GM12878 (cell line): ENCODE results near the gene PSME3IP1. TPM values are rescaled to one million over a fixed set of nuclear protein-coding genes. Genes with fewer than 3 reads are reported as not detected.
A peak's percentile ranks its signal among the peaks of the same experiment; 100 is the strongest.

Source experiments
- ATAC-seq: fragments of 200-7000 bp; cut with Tn5 transposase; 3 replicates; pipeline ENCODE4 v1.9.1; 2020; ENCODE audit warnings: mild to moderate bottlenecking, moderate library complexity
- BruUV-seq: library from RNA; stranded (reverse); fragments of 400-500 nt; replicated peaks from 2 replicates; lab custom pipeline; 2021; lab: Mats Ljungman, UMichigan
- CTCF ChIA-PET: fragments of 300-600 bp; sonication (Branson Sonifier 250); formaldehyde crosslinking; extraction: SDS; loops from one replicate; lab custom pipeline; 2021; ENCODE audit warnings: inconsistent platforms; lab: Yijun Ruan, JAX
- POLR2A ChIA-PET: fragments of 350-600 bp; formaldehyde crosslinking; extraction: SDS; loops from one replicate; lab custom pipeline; 2021; ENCODE audit warnings: inconsistent platforms; lab: Charles Lee
- RAD21 ChIA-PET: fragments of 300-600 bp; sonication (Branson Sonifier 250); formaldehyde crosslinking; loops from one replicate; lab custom pipeline; 2023; ENCODE audit warnings: antibody characterized with exemption; ENCODE audit not compliant: unreplicated experiment; lab: Charles Lee
- SMC1A ChIA-PET: fragments of 300-600 bp; sonication (Branson Sonifier 250); formaldehyde crosslinking; loops from one replicate; lab custom pipeline; 2023; ENCODE audit not compliant: unreplicated experiment, uncharacterized antibody; lab: Charles Lee
- DNase-seq: peaks from one replicate; pipeline ENCODE4 v3.0.0-alpha.2; 2011; ENCODE audit warnings: low read depth, low spot score
- FAIRE-seq: peaks from 3 replicates; lab custom pipeline; 2011; peaks lifted over from hg19 to GRCh38; lab: Jason Lieb, UNC
- H2AFZ ChIP-seq: 2 replicates; pipeline ENCODE4 v1.6.0; 2011; ENCODE audit warnings: low read depth, low read length, control low read depth; ENCODE audit not compliant: control insufficient read depth
- H3K27ac ChIP-seq: 2 replicates; pipeline ENCODE4 v1.5.1; 2011; ENCODE audit warnings: control low read depth; ENCODE audit not compliant: control insufficient read depth, insufficient read depth
- H3K27me3 ChIP-seq, 2 experiments: replicated peaks in 1 of 2; 2 replicates each; pipeline versions ENCODE4 v1.6.0 to v1.6.1; 2011; ENCODE audit warnings: low read length in 1 of 2; ENCODE audit not compliant: control insufficient read depth in 2 of 2, insufficient read depth in 2 of 2
- H3K36me3 ChIP-seq, 2 experiments: 2 replicates each; pipeline ENCODE4 v1.5.1; 2011; ENCODE audit warnings: low read length in 1 of 2; ENCODE audit not compliant: control insufficient read depth in 2 of 2, insufficient read depth in 2 of 2
- H3K4me1 ChIP-seq: 2 replicates; pipeline ENCODE4 v1.6.1; 2011; ENCODE audit warnings: mild to moderate bottlenecking, low read length, moderate library complexity, mixed read lengths; ENCODE audit not compliant: control insufficient read depth, insufficient read depth
- H3K4me2 ChIP-seq: 2 replicates; pipeline ENCODE4 v1.6.0; 2011; ENCODE audit warnings: control low read depth; ENCODE audit not compliant: control insufficient read depth, insufficient read depth
- H3K4me3 ChIP-seq: fragments of 200-600 bp; sonication (generic); 2 replicates; pipeline ENCODE4 v1.5.1; 2016
- H3K79me2 ChIP-seq: 2 replicates; pipeline ENCODE4 v1.6.0; 2011; ENCODE audit warnings: low read length; ENCODE audit not compliant: control insufficient read depth, insufficient read depth
- H3K9ac ChIP-seq: 2 replicates; pipeline ENCODE4 v1.8.0; 2011; ENCODE audit warnings: low read length, control low read depth, mixed read lengths; ENCODE audit not compliant: control insufficient read depth, insufficient read depth
- H3K9me3 ChIP-seq: replicated peaks from 3 replicates; pipeline ENCODE4 v1.5.1; 2011; ENCODE audit warnings: mild to moderate bottlenecking, low read length; ENCODE audit not compliant: control insufficient read depth, insufficient read depth
- H4K20me1 ChIP-seq: 2 replicates; pipeline ENCODE4 v1.6.0; 2011; ENCODE audit not compliant: control insufficient read depth, insufficient read depth
- POLR2AphosphoS2 ChIP-seq: IDR thresholded peaks from 2 replicates; pipeline ENCODE4 v1.6.1; 2011; ENCODE audit warnings: low read depth, mild to moderate bottlenecking, low read length, improper control_type of control experiment, moderate library complexity
- RAD21 ChIP-seq: IDR thresholded peaks from 2 replicates; pipeline ENCODE4 v1.6.1; 2011; ENCODE audit warnings: mild to moderate bottlenecking, low read depth, low read length, moderate library complexity; ENCODE audit not compliant: insufficient read depth
- WGBS: methylation state at CpG from one replicate; pipeline ENCODE4 v1.1.6; 2016; ENCODE audit warnings: low lambda C conversion rate; ENCODE audit not compliant: insufficient replicate concordance, insufficient coverage; ENCODE audit errors: missing lambda C conversion rate; 5-methylcytosine and 5-hydroxymethylcytosine counted together
- in situ Hi-C: fragments of 300-500 bp; cut with MboI; formaldehyde crosslinking; loops from 9 replicates; pipeline ENCODE4 v1.14.3; 2018; ENCODE audit warnings: mixed read lengths
- intact Hi-C: fragments of 100-400 bp; cut with micrococcal nuclease; formaldehyde crosslinking; loops from one replicate; pipeline ENCODE4 v1.14.2; 2022; ENCODE audit not compliant: unreplicated experiment
- polyA plus RNA-seq, 11 experiments: library from polyadenylated mRNA; depleted of rRNA in 4 of 11; unstranded in 6 of 11; stranded (reverse) in 5 of 11; fragments of >200 nt; fragmentation: Nextera tagmentation in 4 of 11; fragmentation: Illumina TruSeq in 1 of 11; extraction: Ambion mirVana in 4 of 11; extraction: Trizol in 1 of 11; gene quantifications; 1 replicate in 1 of 11; 2 replicates in 10 of 11; pipeline versions ENCODE4 v1.2.1 to v1.2.3, GENCODE V29; 2011 to 2016; ENCODE audit warnings: inconsistent platforms in 2 of 11, missing spikeins in 2 of 11, low read depth in 1 of 11
- total RNA-seq, 4 experiments: library from RNA; depleted of rRNA in 3 of 4; stranded (reverse); fragments of >200 nt in 3 of 4; fragmentation: Illumina TruSeq in 1 of 4; extraction: Trizol in 1 of 4; gene quantifications; 2 replicates each; pipeline versions ENCODE4 v1.2.1 to v1.2.3, GENCODE V29; 2013 to 2021
- TF ChIP-seq, protein P1 (sequence below): fragments of 450-650 bp; IDR thresholded peaks from 2 replicates; pipeline ENCODE4 v1.6.1; 2017; ENCODE audit warnings: mild to moderate bottlenecking, low read depth, inconsistent platforms; ENCODE audit not compliant: poor library complexity, severe bottlenecking

The PSME3IP1 gene
- total and polyA plus RNA-seq, 10 of the 15 experiments (the other 5 are each of a cell fraction or from before 2014, with no cell fraction given) = 67.9 to 174 (median 111) TPM

DNA sequence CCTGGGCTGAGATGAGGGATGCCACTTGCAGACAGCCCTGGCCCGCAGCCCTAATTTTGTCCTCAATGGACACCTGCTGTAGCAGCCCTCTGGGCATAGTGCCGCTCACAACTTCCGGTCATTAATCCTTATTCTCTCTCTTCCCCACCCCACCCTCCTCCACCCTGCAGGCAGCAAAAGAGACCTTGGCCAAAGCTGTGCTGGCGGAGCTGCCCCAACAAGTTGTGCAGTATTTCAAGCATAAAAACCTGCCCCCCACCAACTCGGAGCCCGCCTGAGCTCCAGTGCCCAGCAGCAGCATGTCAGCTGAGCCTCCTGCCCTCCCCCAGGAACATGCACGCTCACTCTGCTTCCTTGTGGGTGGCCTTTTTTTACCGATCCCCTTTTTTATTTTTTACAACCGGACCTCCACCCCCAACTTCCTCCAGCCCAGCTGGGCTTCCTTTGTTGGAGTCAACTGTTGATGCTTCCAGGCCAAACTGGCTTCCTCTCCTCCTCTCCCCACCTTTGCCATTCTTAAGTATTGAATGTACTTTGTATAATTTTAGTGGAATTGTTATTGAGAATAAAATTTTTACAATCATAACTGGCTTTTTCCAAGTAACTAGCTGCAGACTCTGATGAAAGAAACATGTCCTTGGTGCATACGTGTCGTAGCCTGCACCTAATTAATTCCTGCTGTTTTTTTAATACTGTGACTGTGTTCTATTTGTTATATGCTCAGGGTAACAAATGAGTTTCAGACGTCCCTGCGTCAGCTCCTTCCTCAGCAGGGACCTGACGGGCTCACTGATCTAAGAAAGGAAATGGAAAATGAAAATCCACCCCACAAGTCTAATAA lies 38.2 kb downstream of the PSME3IP1 start:
- no peaks in the 10 kb centered on the region for H3K9me3 ChIP-seq
- no peak overlapping the region for H2AFZ ChIP-seq
- H3K27ac ChIP-seq = no peak overlapping the region; the same call in 1 of the 2 replicates
- intact Hi-C loops (no loop called here), in situ Hi-C loops (no loop called here)
- CTCF ChIA-PET = interaction anchor here (0.9 to 1.2 kb wide), 2 partner anchors 54 to 55 kb away, joined by 3 to 5 read pairs; partner anchors contain the start of gene CPNE2
- FAIRE-seq (no peak), ATAC-seq (no peak), DNase-seq (no peak)
- POLR2A ChIA-PET = interaction anchor here (0.6 to 1.4 kb wide), 2 partner anchors 20 to 230 kb away, joined by 3 to 5 read pairs; no protein-coding TSS in a partner anchor
- H3K4me2 ChIP-seq = peak overlapping the region; percentile 13; the same call in 1 of the 2 replicates
- no peak overlapping the region for H3K4me3 ChIP-seq
- RAD21 ChIA-PET = no interaction called here
- H3K36me3 ChIP-seq = peaks cover 4 to 6% of the 10 kb centered on the region in 2 experiments
- 0 out of 2 replicates have a peak overlapping the region, but pooled peaks have one; percentile 12 for H3K9ac ChIP-seq
- H3K27me3 ChIP-seq = no peaks in the 10 kb centered on the region
- no peaks in the 10 kb centered on the region for H4K20me1 ChIP-seq
- BruUV-seq = no TSS peak
- H3K4me1 ChIP-seq = peaks cover 15% of the 10 kb centered on the region
- TF ChIP-seq POLR2AphosphoS2 = no peak
- TF ChIP-seq, protein P1, sequence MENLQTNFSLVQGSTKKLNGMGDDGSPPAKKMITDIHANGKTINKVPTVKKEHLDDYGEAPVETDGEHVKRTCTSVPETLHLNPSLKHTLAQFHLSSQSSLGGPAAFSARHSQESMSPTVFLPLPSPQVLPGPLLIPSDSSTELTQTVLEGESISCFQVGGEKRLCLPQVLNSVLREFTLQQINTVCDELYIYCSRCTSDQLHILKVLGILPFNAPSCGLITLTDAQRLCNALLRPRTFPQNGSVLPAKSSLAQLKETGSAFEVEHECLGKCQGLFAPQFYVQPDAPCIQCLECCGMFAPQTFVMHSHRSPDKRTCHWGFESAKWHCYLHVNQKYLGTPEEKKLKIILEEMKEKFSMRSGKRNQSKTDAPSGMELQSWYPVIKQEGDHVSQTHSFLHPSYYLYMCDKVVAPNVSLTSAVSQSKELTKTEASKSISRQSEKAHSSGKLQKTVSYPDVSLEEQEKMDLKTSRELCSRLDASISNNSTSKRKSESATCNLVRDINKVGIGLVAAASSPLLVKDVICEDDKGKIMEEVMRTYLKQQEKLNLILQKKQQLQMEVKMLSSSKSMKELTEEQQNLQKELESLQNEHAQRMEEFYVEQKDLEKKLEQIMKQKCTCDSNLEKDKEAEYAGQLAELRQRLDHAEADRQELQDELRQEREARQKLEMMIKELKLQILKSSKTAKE = no peak
- TF ChIP-seq RAD21 = no peak
- H3K79me2 ChIP-seq = no peaks in the 10 kb centered on the region
- SMC1A ChIA-PET = interaction anchor here (0.6 kb wide), 1 partner anchor 48 kb away, joined by 3 read pairs; no protein-coding TSS in a partner anchor
- 41% methylated on average over 14 of the region's 14 CpGs for WGBS
